ENCODE results near the gene THAP4.

The THAP4 gene

DNA sequence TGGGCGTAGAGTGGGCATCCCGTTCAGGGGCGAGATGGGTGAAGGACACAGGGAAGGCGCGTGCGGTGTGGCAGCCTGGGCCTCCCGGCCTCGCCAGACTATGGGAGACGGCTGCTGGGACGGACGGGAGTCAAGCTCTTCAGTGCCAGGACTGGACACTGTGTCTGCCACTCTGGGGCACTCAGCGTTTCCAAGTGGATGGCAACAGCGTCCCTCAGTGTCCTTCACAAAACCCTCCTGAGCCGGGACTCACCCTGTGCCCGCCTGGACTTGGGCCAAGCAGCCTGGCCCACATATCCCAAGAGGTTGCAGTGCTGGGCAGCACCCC is 94.7 kb downstream of the THAP4 start:
- no peak for FAIRE-seq

DNA sequence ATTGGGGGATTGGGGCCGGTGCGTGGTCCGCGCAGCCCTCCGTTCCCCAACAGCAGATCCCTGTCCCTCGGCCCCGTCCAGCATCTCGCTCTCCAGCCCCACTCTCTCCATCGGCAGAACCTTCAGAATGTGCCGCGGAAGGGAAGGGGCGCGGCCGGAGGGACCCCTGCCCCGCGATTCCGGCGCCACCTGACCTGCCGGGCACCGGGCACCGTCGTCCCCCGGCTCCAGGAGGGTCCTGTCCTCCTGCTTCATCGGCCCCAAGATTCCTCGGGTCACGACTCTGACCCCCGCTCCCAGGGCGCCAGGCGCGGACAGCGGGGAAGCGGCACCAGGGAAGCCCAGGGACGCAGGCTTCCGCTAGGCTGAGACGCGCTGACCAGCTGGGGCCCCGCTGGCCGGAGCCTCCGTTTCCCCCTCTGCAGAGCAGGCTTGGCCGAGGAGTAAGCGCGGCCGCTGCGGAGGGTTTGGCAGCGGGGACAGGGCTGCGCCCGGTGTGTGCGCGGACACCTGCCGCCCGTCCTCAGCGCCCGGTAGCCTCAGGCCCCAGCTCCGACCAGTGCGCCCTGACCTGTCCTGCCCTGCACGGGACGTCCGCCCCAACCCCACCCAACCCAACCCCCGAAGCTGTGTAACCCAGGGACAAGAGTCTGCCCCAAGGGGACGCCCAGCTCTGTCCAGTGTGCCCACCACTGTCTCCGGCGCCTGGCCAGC is 95.2 kb downstream of the THAP4 start:
- no peak for FAIRE-seq

DNA sequence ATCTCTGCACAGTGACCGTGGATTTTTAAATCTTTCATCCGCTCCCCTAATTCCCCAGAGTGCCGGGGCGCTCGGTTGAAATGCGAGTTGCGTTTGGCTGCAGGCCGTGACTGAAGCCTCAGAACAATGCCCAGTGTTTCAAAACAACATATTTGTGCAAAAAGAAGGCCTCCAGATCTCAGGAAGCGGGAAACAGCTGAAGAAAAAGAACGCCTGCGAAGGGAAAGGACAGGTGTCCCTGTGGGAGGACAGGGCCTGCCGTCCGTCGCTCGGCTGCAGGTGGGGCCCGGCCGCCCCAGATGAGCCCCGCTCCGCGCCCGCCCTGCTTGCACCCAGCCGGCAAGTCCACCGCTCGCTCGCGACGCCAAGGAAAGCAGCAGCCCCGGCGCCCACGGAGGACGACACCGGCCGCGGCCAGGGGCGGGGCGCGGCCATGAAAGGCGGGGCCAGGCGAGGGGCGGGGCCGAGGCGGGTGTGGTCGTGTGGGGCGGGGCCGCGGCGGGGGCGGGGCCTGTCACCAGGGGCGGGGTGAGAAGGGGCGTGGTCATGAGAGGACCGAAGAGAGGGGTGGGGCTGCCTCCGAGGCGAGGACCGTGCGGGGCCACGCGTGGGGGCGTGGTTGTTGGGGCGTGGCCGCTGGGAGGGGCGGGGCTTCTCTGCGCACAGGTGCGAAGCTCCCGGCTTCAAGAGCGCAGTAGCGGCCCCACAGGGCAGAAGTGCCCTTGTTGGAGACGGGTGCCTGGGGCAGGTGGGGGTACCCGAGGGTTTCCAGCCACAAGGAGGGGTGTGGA is 96.0 kb downstream of the THAP4 start:
- FAIRE-seq = no peak

DNA sequence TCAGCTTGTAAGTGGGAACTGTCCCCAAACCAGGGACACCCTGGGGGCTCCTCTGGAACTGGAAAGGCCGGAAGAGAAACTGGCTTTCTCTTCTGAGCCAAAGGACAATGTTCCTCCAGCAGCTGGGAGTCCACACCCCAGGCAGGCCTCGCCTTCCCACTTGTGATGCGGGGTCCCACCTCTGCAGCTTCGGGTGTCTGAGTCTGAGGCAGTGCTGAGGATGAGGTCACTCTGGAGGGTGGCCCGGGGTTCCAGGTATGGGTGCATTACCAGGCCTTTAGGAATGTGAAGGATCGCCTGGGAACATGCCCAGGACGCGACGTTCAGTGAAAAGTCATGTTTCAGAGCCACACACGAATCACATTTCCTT is 96.6 kb downstream of the THAP4 start:
- FAIRE-seq = no peak

DNA sequence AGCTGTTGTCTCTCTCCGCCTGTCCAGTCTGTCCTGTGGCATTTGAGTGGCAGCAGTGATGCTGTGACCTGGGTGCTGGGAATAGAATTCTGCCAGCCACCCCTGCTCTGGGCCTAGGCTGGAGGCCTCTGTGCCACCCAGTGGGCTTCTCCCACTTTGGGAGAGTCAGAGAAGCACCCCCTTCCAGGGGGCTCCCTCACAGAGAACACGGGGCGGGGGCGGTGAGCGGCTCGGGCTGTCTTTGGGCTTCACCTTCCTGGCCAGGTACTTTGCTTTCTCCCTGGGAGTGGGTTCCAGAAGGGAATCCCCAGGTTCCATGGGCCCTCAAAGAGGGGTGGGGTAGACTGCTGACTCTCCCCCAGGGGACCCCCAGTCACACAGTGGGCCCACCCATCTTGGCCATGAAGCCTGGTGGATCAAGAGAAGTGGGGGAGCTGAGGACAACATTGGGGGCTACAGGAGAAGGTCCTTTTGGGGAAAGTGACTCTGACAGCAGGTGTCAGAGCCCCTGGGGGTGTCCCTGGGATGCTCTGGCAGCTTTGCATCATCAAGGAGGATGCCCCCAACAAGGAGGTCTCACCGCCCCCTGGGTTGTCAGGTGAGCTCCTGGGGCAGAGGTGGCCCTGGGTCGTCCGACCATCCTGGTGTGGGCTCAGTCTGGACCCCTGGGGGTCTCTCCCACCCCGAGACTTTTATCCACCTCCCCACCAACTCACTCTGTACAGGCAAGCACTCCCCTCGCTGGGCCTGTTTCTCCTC is 97.2 kb downstream of the THAP4 start:
- no peak for FAIRE-seq

DNA sequence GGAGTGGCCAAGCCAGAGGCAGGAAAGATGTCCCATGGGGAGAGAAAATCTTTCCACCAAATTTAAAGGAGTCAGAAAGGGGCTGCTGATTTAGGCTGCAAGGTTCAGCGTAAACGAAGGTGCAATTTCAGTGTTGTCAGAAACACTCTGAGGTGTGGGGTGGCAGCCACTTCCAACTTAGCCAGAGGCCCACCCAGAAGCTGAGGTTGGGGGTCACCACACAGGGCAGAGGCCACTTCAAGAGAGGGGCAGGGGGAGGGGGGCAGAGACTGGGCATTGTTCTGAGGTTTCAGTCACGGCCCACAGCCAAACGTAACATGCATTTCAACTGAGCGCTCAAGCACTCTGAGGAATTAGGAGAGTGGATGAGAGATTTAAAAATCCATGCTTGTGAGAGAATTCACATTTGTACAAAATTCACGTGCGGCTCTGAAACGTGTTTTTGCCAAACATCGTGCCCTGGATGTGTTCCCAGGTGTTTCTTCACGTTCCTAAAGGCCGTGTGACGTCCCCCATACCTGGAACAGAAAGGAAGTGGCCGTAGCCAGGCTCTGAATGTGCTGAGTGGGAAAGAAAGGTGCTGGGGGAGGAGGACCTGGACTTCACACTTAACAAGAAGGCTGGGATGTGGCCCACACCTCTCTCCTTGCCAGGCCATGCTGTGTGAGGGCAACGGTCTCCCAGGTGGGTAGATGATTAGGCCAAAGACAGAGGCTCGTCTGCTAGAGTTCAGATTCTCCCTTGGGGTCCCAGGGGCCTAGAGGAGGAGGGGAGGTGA is 97.9 kb downstream of the THAP4 start:
- no peak for FAIRE-seq

DNA sequence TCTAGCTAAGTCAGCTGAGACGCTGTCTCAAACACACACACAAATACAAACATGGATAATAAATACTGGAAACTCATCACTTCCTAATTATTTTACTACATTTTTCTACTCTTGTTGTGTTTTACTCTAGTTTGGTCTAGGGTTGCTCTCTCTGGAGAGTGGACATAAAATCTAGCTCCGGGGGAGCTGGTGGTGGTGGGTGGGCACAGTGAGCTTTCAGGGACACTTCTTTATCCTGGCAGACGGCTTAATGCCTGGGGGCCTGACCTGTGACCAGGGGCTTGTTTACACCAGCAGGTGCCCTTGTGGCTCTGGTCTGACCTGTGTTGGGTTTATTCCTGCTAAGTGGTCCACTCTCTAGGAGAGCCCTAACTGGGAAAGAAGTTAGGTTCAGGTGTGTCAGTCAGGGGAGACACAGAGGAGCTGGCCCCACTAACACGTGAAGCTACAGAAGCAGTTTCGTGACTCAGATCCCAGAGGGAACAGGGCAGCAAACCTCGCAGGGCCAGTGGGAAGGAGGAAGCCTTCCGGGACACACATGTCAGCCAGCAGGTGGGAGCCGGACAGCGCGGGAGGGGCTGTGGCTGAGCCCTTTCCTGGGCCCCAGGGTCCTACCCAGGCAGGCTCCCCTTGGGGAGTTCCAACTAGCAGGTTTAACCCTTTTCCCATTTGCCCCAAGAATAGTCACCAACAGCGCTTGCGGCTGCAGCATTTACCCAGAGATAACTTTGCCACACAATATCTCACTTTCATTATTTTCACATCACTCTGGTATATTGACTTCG is 100.9 kb downstream of the THAP4 start:
- no peak for FAIRE-seq

DNA sequence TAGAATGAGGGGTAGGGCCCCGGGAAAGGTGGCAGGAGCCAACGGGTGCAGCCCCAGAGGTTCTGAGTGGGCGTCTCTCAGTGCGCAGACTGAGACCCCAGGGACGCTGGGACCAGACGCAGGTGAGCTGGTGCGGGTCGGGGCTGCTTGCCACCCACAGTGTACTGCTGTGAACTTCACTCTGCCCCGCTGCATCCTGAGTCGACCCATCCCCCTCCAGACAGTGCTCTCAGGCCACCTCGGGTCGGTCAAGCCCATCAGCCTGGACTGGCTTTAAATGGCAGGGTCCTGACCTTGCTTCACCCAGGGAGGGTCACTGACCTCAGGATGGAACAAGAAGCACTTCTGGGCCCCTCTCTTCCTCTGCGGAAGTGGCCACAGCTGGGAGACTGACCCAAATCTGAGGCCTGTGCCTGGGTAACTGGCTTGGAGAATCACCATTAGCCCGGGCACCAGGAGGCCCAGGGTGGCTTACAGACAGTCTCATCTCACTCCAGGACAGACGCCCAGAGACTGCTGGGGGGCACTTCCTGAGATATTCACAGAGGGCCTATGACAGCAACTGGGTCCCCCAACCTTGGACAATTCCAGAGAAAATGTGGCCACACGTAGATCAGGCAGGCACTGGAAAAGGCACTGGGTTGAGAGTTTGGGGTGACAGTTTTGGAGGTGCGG is 102.1 kb downstream of the THAP4 start:
- no peak for FAIRE-seq
